ENCODE results near the gene BEAN1.

Gene BEAN1

GRCh38 chr16:66401610-66402009, 25.5 kb upstream of the BEAN1 start:
- Histone ChIP-seq H3K9me3 (ENCODE audit: insufficient read depth, low read length, severe bottlenecking) (no peaks in the 10 kb centered on the region), H2AFZ (ENCODE audit: low read depth, low read length) (no peak overlapping the region), H3K27ac (ENCODE audit: low read length) (no peak overlapping the region), H4K20me1 (ENCODE audit: insufficient read depth, low read length) (no peaks in the 10 kb centered on the region), H3K9ac (ENCODE audit: low read depth, low read length) (no peak overlapping the region), H3K36me3 (ENCODE audit: insufficient read depth, low read length) (no peaks in the 10 kb centered on the region), H3K79me2 (ENCODE audit: insufficient read depth, low read length) (no peaks in the 10 kb centered on the region), H3K27me3 (ENCODE audit: insufficient read depth, low read length, poor library complexity) (no peaks in the 10 kb centered on the region), H3K4me3 (ENCODE audit: low read depth in 1 of 2, low read length in 2 of 2) (no peak overlapping the region), H3K4me2 (ENCODE audit: insufficient read depth, low read length) (no peak overlapping the region), H3K4me1 (ENCODE audit: insufficient read depth, low read length) (peaks cover 5% of the 10 kb centered on the region)
- TF ChIP-seq CTCF (IDR thresholded peaks at IDR 0.05; ENCODE audit: borderline replicate concordance, extremely low read depth, low read length, poor library complexity, severe bottlenecking) (no peak), EZH2 (IDR thresholded peaks at IDR 0.05; ENCODE audit: borderline replicate concordance, low read depth, low read length, severe bottlenecking) (no peak)
- ATAC-seq (ENCODE audit: insufficient read depth, low read depth) = no peak
- no peak for DNase-seq

- H3K36me3 ChIP-seq (ENCODE audit: insufficient read depth, low read length) = no peaks in the 10 kb centered on the region
- no peak for ATAC-seq (ENCODE audit: insufficient read depth, low read depth)
- H4K20me1 ChIP-seq (ENCODE audit: insufficient read depth, low read length) = no peaks in the 10 kb centered on the region
- H3K9me3 ChIP-seq (ENCODE audit: insufficient read depth, low read length, severe bottlenecking) = no peaks in the 10 kb centered on the region
- H3K4me1 ChIP-seq (ENCODE audit: insufficient read depth, low read length) = peaks cover 11% of the 10 kb centered on the region
- no peak overlapping the region for H3K4me2 ChIP-seq (ENCODE audit: insufficient read depth, low read length)
- H3K79me2 ChIP-seq (ENCODE audit: insufficient read depth, low read length) = no peaks in the 10 kb centered on the region
- no peaks in the 10 kb centered on the region for H3K27me3 ChIP-seq (ENCODE audit: insufficient read depth, low read length, poor library complexity)
- DNase-seq = no peak
- no peak overlapping the region for H2AFZ ChIP-seq (ENCODE audit: low read depth, low read length)
- no peak overlapping the region for H3K27ac ChIP-seq (ENCODE audit: low read length)
- H3K4me3 ChIP-seq (ENCODE audit: low read depth in 1 of 2, low read length in 2 of 2) = no peak overlapping the region
- TF ChIP-seq CTCF (IDR thresholded peaks at IDR 0.05; ENCODE audit: borderline replicate concordance, extremely low read depth, low read length, poor library complexity, severe bottlenecking) = no peak
- TF ChIP-seq EZH2 (IDR thresholded peaks at IDR 0.05; ENCODE audit: borderline replicate concordance, low read depth, low read length, severe bottlenecking) = no peak
- no peak overlapping the region for H3K9ac ChIP-seq (ENCODE audit: low read depth, low read length)
Observed at GRCh38 chr16:66402166-66402565, 24.9 kb upstream of the BEAN1 start.

- H3K9me3 ChIP-seq (ENCODE audit: insufficient read depth, low read length, severe bottlenecking) = no peaks in the 10 kb centered on the region
- no peaks in the 10 kb centered on the region for H3K79me2 ChIP-seq (ENCODE audit: insufficient read depth, low read length)
- ATAC-seq (ENCODE audit: insufficient read depth, low read depth) (no peak), DNase-seq (no peak)
- no peak overlapping the region for H3K9ac ChIP-seq (ENCODE audit: low read depth, low read length)
- no peak overlapping the region for H2AFZ ChIP-seq (ENCODE audit: low read depth, low read length)
- no peaks in the 10 kb centered on the region for H3K27me3 ChIP-seq (ENCODE audit: insufficient read depth, low read length, poor library complexity)
- TF ChIP-seq CTCF (IDR thresholded peaks at IDR 0.05; ENCODE audit: borderline replicate concordance, extremely low read depth, low read length, poor library complexity, severe bottlenecking) = no peak
- TF ChIP-seq EZH2 (IDR thresholded peaks at IDR 0.05; ENCODE audit: borderline replicate concordance, low read depth, low read length, severe bottlenecking) = no peak
- H3K4me1 ChIP-seq (ENCODE audit: insufficient read depth, low read length) = peaks cover 16% of the 10 kb centered on the region
- no peak overlapping the region for H3K27ac ChIP-seq (ENCODE audit: low read length)
- no peaks in the 10 kb centered on the region for H3K36me3 ChIP-seq (ENCODE audit: insufficient read depth, low read length)
- no peaks in the 10 kb centered on the region for H4K20me1 ChIP-seq (ENCODE audit: insufficient read depth, low read length)
- H3K4me3 ChIP-seq (ENCODE audit: low read depth in 1 of 2, low read length in 2 of 2) = no peak overlapping the region
- no peak overlapping the region for H3K4me2 ChIP-seq (ENCODE audit: insufficient read depth, low read length)
Observed at GRCh38 chr16:66402591-66403230, 24.4 kb upstream of the BEAN1 start.
